ENCODE measurements around the gene EPM2A.

Gene EPM2A

DNA sequence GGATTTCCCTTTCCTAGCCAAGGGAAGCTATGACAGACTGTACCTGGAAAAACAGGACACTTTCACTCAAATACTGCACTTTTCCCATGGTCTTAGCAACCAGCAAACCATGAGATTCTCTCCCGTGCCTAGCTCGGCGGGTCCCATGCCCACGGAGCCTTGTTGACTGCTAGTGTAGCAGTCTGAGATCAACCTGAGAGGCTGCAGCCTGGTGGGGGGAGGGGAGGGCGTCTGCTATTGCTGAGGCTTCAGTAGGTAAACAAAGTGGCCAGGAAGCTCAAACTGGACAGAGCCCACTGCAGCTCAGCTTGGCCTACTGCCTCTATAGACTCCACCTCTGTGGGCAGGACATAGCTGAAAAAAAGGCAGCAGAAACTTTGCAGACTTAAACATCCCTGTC is 61.8 kb downstream of the EPM2A start:
- DNase-seq (ENCODE audit: low read depth, low spot score) = no peak

DNA sequence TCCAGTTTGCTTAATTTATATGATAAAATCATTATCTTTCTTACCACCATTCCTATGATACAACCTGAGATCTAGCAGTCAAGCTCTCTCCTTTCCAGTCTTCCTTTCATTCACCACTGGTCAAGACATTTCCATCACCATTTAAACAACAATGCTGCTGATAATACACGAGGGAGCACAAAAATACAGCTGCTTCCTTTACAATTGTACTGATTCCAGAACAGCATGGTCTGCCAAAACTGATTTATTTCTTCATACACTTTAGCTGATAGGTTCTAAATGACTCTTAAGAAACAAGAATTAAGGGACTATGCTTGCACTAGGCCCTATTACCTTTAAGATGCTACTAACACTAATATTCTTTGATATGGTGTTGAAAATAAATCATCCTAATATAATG is 65.0 kb downstream of the EPM2A start:
- DNase-seq (ENCODE audit: low read depth, low spot score) = no peak

DNA sequence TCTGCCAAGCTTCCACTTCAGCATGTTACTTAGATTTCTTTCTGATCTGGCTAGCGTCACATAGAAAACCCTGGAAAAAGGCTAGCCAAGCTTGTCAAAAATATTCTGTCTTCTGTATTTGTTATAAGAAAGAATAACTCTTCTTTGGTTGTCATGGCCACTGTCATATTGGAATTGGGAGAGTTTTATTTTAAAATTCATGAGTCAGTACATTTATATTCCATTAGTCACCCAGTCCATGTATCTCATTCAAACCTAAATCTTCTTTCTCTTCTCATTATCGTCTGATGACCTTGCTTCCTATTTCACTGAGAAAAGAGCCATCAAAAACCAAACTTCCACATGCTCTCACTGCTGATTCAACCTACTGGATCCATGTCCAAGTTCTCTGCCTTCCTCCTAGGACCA is 65.7 kb downstream of the EPM2A start:
- DNase-seq (ENCODE audit: low read depth, low spot score) = no peak

GRCh38 chr6:145668844-145669243 is 66.5 kb downstream of the EPM2A start:
- DNase-seq (ENCODE audit: low read depth, low spot score) = no peak

DNA sequence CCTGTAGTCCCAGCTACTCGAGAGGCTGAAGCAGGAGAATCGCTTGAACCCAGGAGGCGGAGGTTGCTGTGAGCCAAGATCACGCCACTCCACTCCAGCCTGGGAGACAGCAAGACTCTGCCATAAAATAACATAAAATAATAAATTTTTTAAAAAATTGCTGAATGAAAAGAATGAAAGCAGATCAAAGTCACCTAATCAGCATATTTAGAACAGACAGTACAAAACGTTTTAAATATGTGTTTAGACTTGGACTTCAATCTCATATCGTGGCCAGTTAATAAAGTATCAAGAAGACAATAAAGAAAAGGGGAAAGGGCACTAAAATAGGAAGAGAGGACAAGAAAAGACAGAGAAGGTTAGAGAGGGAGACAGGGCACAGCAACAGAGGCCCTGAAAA is 74.6 kb downstream of the EPM2A start:
- DNase-seq (ENCODE audit: low read depth, low spot score) = no peak

- DNase-seq (ENCODE audit: low read depth, low spot score) = no peak
Measured at GRCh38 chr6:145656128-145656527, 79.2 kb downstream of the EPM2A start.

GRCh38 chr6:145652572-145652971 is 82.7 kb downstream of the EPM2A start:
- no peak for DNase-seq (ENCODE audit: low read depth, low spot score)

DNA sequence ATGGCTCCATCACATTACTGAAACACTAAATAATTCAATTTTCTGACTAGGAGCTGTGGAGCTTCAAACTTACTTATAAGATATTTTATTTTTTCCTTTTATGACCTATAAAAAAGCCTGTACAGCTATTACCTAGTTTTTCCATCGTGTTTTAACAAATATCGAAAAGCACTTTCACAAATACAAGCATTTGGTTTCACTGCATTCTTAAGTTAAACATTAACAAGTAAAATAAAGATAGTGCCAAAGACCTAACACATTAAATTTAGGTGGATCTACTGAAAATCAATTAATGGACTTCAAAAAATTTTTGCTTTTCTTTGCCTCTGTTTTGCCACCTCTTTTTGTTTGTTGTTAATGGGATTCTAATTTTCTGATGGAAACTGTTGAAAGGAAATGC is 83.3 kb downstream of the EPM2A start:
- DNase-seq (ENCODE audit: low read depth, low spot score) = no peak

DNA sequence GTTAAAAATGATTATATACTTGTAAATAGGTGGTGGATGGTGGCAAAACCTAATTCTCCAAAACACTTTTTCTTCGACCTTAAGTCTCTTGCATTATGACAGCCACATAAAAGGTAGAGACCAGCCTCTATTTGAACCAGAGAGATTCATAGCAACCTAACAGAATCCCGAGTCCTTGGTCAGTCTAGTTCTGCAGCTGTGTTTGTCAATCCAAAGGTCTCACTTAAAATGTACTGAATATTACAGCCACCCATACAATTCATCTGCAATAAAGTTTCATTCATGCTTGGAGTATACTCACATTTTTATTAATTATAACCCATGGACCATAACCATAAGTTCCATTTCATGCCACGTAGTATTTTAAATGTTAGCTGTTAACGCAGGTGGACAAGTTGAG is 87.2 kb downstream of the EPM2A start:
- DNase-seq (ENCODE audit: low read depth, low spot score) = no peak

DNA sequence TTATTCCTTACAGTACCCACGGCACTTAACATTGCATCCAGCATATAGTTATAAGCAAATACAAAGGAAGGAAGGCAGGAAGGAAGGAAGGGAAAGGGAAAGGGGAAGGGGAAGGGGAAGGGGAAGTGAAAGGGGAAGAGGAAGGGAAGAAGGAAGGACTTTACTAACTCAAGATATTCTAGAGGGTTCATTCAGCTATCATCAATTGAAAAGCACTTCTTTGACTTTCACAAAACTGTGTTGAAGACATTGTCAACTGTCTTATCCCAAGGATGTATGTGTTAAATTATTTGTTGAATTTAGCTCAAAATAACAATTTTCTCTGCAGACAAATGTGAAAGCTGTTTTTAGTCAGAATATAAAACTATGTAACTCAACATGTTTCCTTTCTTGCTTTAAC is 87.7 kb downstream of the EPM2A start:
- DNase-seq (ENCODE audit: low read depth, low spot score) = no peak

DNA sequence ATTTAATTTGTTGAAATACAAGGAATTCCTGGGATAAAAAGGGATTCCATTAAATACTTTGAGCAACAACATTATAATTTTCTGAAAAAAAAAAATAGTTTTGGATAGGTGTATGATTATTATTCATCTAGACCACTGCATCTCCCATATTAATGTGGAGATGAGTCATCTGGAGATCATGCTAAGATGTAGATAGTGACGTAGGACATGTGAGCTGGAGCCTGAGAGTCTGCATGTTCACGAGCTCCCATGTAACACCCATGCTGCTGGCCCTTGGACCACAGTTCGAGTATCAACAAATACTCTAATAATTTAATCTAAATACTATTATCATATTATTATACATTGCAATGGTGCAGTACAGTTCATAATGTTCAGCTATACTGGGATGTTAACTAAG is 91.6 kb downstream of the EPM2A start:
- no peak for DNase-seq (ENCODE audit: low read depth, low spot score)

- peak; percentile 33 for DNase-seq (ENCODE audit: low read depth, low spot score)
Measured at GRCh38 chr6:145633981-145634627, 101.2 kb downstream of the EPM2A start.

GRCh38 chr6:145632971-145633370 is 102.3 kb downstream of the EPM2A start:
- no peak for DNase-seq (ENCODE audit: low read depth, low spot score)

GRCh38 chr6:145631374-145631773 is 103.9 kb downstream of the EPM2A start:
- DNase-seq (ENCODE audit: low read depth, low spot score) = no peak

GRCh38 chr6:145630598-145630997 is 104.7 kb downstream of the EPM2A start:
- no peak for DNase-seq (ENCODE audit: low read depth, low spot score)

GRCh38 chr6:145629478-145629877 is 105.8 kb downstream of the EPM2A start:
- DNase-seq (ENCODE audit: low read depth, low spot score) = no peak

DNA sequence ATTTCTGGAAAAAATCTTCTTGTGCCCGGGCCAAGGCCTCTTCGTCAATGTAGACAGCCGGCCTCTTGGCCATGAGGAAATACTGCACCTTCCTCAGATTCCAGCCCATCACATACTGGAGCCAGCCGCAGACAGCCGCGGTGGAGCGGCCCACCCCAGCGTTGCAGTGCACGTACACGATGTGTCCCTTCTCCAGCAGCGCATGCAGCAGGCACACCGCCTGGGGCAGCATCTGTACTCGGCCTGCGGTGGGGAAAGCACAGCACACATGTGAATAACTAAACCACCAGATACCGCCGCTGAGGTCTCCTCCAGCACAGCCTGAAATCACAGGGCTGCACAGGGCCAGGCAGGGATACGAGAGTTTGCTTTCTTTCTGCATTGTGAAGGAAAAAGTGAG is 107.9 kb downstream of the EPM2A start:
- DNase-seq (ENCODE audit: low read depth, low spot score) = no peak

GRCh38 chr6:145626857-145627256 is 108.5 kb downstream of the EPM2A start:
- no peak for DNase-seq (ENCODE audit: low read depth, low spot score)

DNA sequence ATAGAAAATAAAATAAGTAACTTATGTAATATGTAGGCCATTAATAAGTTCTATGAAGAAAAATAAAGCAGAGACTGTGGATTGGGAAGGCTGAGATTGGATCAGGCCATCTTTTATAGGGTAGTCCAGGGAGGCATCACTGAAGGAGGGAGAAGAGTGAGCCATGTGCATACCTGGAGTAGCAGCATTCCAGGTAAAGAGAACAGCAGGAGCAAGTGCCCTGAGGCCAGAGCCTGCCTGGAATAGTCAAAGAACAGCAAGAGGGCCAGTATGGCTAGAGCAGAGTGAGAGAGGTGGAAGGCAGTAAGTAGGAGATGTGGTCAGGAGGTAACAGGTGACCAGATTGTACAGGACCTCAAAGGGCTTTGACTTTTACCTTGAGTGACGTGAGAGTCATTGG is 112.1 kb downstream of the EPM2A start:
- DNase-seq (ENCODE audit: low read depth, low spot score) = no peak

DNA sequence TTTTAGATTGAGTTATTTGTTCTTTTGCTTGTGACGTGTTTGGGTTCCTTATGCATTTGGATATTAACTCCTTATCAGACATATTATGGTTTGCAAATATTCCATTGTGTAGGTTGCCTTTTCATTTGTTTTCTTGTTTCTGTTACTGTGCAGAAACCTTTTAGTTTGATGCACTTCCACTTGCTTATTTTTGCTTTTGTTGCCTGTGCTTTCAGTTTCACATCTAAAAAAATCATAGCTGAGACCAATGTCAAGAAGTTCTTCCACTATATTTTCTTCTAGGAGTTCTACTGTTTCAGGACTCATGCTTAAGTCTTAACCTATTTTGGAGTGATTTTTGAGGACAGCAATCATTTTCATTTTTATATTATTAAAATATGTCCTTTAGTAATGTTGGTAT is 113.5 kb downstream of the EPM2A start:
- no peak for DNase-seq (ENCODE audit: low read depth, low spot score)

- DNase-seq (ENCODE audit: low read depth, low spot score) = no peak
Measured at GRCh38 chr6:145620088-145620487, 115.2 kb downstream of the EPM2A start.

GRCh38 chr6:145609521-145609920 is 125.8 kb downstream of the EPM2A start:
- no peak for DNase-seq (ENCODE audit: low read depth, low spot score)

- DNase-seq (ENCODE audit: low read depth, low spot score) = no peak
Measured at GRCh38 chr6:145608850-145609249, 126.5 kb downstream of the EPM2A start.

- DNase-seq (ENCODE audit: low read depth, low spot score) = no peak
Measured at GRCh38 chr6:145603991-145604390, 131.3 kb downstream of the EPM2A start.
